SK-N-MC (cell line): Measurements from ENCODE around the gene PNLDC1.

Source experiments
- EZH2 ChIP-seq: fragments of 200-600 bp; sonication (generic); IDR thresholded peaks from one replicate; pipeline ENCODE4 v1.6.1; 2017; ENCODE audit warnings: antibody characterized with exemption
- FOXP2 ChIP-seq: optimal IDR thresholded peaks from 2 replicates; pipeline ENCODE3; 2011; ENCODE audit warnings: mild to moderate bottlenecking, moderate library complexity; ENCODE audit not compliant: insufficient read depth; ENCODE audit errors: extremely low read length, control extremely low read depth
- POLR2AphosphoS5 ChIP-seq: IDR thresholded peaks from 2 replicates; pipeline ENCODE4 v1.6.1; 2012; ENCODE audit warnings: mild to moderate bottlenecking, low read depth, low read length, borderline replicate concordance

DNA sequence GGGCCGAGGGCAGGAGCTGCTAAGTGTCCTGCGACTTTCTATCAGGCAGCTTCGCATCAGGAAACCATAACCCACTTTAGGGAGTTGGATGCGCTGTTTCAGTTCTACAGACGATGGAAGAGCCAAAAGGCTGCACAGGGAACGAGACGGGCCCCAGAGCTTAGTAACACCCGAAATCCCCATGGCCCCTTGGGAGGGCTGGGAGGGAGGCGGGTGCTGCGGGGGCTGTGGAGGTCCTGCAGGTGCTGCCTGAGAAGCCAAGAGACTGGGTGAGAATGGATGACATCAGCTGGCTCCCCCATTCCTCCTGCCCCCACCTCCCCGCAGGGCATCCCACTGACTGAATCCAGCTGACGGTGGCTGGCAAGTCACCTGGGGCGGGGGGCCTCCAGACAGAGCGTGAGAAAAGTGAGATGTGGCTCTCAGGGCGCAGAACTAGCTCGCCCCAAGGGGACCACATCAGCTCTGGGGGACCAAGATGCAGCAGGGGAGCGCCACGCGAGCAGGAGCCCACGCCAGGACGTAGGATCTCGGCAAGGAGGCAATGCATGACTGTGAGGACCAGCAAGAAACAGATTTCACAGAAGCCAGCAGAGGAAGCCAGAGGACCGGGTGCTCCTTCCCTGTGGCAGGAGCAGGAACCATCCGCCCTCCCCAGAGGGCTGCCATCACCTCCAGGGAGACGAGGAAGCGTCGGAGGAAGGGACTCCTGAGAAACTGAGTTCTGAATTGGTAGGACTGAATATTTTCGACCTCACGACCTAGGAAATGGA, 36.8 kb downstream of the PNLDC1 start:
- TF ChIP-seq EZH2 (no peak), POLR2AphosphoS5 (no peak), FOXP2 (no peak)
